GF-D8 (cell line): ENCODE data around the gene C12orf60.
"Not testable (repeated sequence)": the region's sequence is repeated elsewhere in the genome, so short reads cannot be mapped to it uniquely, and the experiment has no call there.

Experiments
- DNase-seq: peaks from one replicate; lab custom pipeline; 2025; lab: John Stamatoyannopoulos, UW

C12orf60 gene

GRCh38 chr12:14803011-14803829 lies at the start of gene C12orf60, which contains the start of gene WBP11:
Gene C12orf60 (plus strand): TSS chr12:14803670. CDS start chr12:14822936, 19,266 bp downstream.
Gene WBP11 (minus strand): TSS chr12:14803478. CDS start chr12:14801383, 2,095 bp downstream.
- DNase-seq, result peak; percentile 90

GRCh38 chr12:14756334-14757143 lies 46.9 kb upstream of the C12orf60 start:
- no peak for DNase-seq

GRCh38 chr12:14759711-14760280 lies 43.7 kb upstream of the C12orf60 start:
- DNase-seq, result not testable (repeated sequence)

GRCh38 chr12:14765398-14765797 lies 38.1 kb upstream of the C12orf60 start:
- no peak for DNase-seq

GRCh38 chr12:14766020-14766419 lies 37.5 kb upstream of the C12orf60 start:
- DNase-seq, result not testable (repeated sequence)

GRCh38 chr12:14766649-14767215 lies 36.7 kb upstream of the C12orf60 start:
- DNase-seq, result no peak

- DNase-seq, result no peak
Measured at GRCh38 chr12:14767617-14768016, 35.9 kb upstream of the C12orf60 start.

GRCh38 chr12:14768823-14769405 lies 34.6 kb upstream of the C12orf60 start:
- no peak for DNase-seq

- DNase-seq, result no peak
Measured at GRCh38 chr12:14769466-14769968, 34.0 kb upstream of the C12orf60 start.

- peak; percentile 5 for DNase-seq
Measured at GRCh38 chr12:14769969-14770495, 33.4 kb upstream of the C12orf60 start.

GRCh38 chr12:14770496-14771461 lies 32.7 kb upstream of the C12orf60 start:
- DNase-seq, result peak; percentile 23

GRCh38 chr12:14771651-14772137 lies 31.8 kb upstream of the C12orf60 start:
- DNase-seq, result peak; percentile 26

GRCh38 chr12:14772946-14773345 lies 30.5 kb upstream of the C12orf60 start:
- DNase-seq, result no peak

GRCh38 chr12:14773685-14774073 lies 29.8 kb upstream of the C12orf60 start:
- no peak for DNase-seq

GRCh38 chr12:14774074-14774905 lies 29.2 kb upstream of the C12orf60 start:
- DNase-seq, result peak; percentile 1

- DNase-seq, result no peak
Measured at GRCh38 chr12:14774906-14775635, 28.4 kb upstream of the C12orf60 start.

- no peak for DNase-seq
Measured at GRCh38 chr12:14775636-14775980, 27.9 kb upstream of the C12orf60 start.

- DNase-seq, result no peak
Measured at GRCh38 chr12:14776236-14776961, 27.1 kb upstream of the C12orf60 start.
